Spleen (tissue), 11 donors: Measurements from ENCODE around the gene CYP26C1. TPM values are rescaled to one million over a fixed set of nuclear protein-coding genes. Genes with fewer than 3 reads are reported as not detected.

Source experiments
- DNase-seq: peaks from one replicate; pipeline ENCODE4 v3.0.0-alpha.2; 2020
- H3K27ac ChIP-seq, 8 donors: fragments of 200-600 bp; sonication (generic) in 7 of 8; 1 replicate in 4 of 8; 2 replicates in 4 of 8; pipeline versions ENCODE4 v1.5.0 to v1.8.0; 2016 to 2021; ENCODE audit warnings: inconsistent platforms in 4 of 8, mild to moderate bottlenecking in 4 of 8, moderate library complexity in 1 of 8
- H3K27me3 ChIP-seq, 7 donors: fragments of 200-600 bp; sonication (generic) in 6 of 7; replicated peaks in 1 of 7; 1 replicate in 4 of 7; 2 replicates in 3 of 7; pipeline versions ENCODE4 v1.5.0 to v1.8.0; 2016 to 2021; ENCODE audit warnings: inconsistent platforms in 3 of 7, mild to moderate bottlenecking in 1 of 7
- H3K36me3 ChIP-seq, 6 donors: fragments of 200-600 bp; sonication (generic) in 5 of 6; 1 replicate in 4 of 6; 2 replicates in 2 of 6; pipeline versions ENCODE4 v1.5.0 to v1.8.0; 2016 to 2021; ENCODE audit warnings: inconsistent platforms in 2 of 6
- H3K4me1 ChIP-seq, 6 donors: fragments of 200-600 bp; sonication (generic) in 5 of 6; 1 replicate in 3 of 6; 2 replicates in 3 of 6; pipeline versions ENCODE4 v1.5.0 to v1.8.0; 2016 to 2021; ENCODE audit warnings: inconsistent platforms in 3 of 6
- H3K4me3 ChIP-seq, 8 donors: fragments of 200-600 bp; sonication (generic) in 7 of 8; 1 replicate in 4 of 8; 2 replicates in 4 of 8; pipeline versions ENCODE4 v1.5.0 to v1.8.0; 2016 to 2021; ENCODE audit warnings: inconsistent platforms in 4 of 8, mild to moderate bottlenecking in 4 of 8, moderate library complexity in 2 of 8
- H3K9me3 ChIP-seq, 8 donors: fragments of 200-600 bp; sonication (generic) in 7 of 8; 1 replicate in 4 of 8; 2 replicates in 4 of 8; pipeline versions ENCODE4 v1.5.0 to v1.8.0; 2016 to 2021; ENCODE audit warnings: inconsistent platforms in 4 of 8
- CTCF ChIP-seq, 11 experiments: fragments of 200-600 bp in 7 of 11; fragments of 450-650 bp in 4 of 11; sonication (generic) in 4 of 11; IDR thresholded peaks in 8 of 11; conservative IDR thresholded peaks in 3 of 11; 1 replicate in 7 of 11; 2 replicates in 4 of 11; pipeline versions ENCODE4 v1.4.0 to v1.8.0; 2016 to 2021; ENCODE audit warnings: antibody characterized with exemption in 11 of 11, inconsistent platforms in 4 of 11, mild to moderate bottlenecking in 1 of 11
- POLR2A ChIP-seq, 3 donors: fragments of 450-650 bp; IDR thresholded peaks; one replicate each; pipeline ENCODE4 v1.5.1; 2017; ENCODE audit warnings: antibody characterized with exemption in 3 of 3, mild to moderate bottlenecking in 1 of 3
- POLR2AphosphoS5 ChIP-seq, 3 donors: sonication (generic); formaldehyde crosslinking; IDR thresholded peaks; one replicate each; pipeline ENCODE4 v1.5.1; 2017; ENCODE audit warnings: antibody characterized with exemption in 3 of 3
- WGBS, 5 donors: extraction: QIAGEN DNeasy Blood & Tissue Kit in 3 of 5; methylation state at CpG; one replicate each; pipeline versions ENCODE4 v1.1.5 to v1.1.7; 2013 to 2018; 5-methylcytosine and 5-hydroxymethylcytosine counted together
- intact Hi-C: fragments of 100-400 bp; cut with DNase I; formaldehyde crosslinking; loops from one replicate; pipeline ENCODE4 v1.15.0; 2023; ENCODE audit warnings: low total_unique reads
- polyA plus RNA-seq, 3 donors: library from polyadenylated mRNA; stranded (reverse); fragments of 200-250 nt; gene quantifications; one replicate each; pipeline ENCODE4 v1.2.1, GENCODE V29; 2013
- total RNA-seq, 7 donors: library from RNA; depleted of rRNA in 3 of 7; stranded (reverse); fragments of >200 nt in 3 of 7; fragmentation: NEBNext Ultra II Directional in 4 of 7; extraction: Animal tissue kit (Norgen Biotek cat#: 25700) in 4 of 7; gene quantifications; one replicate each; pipeline versions ENCODE4 v1.1.0 to v1.2.1, GENCODE V29; 2016 to 2021
- donor health status: healthy with polysubstance abuse.
- donor health status: DM: no; HTN: no; CAD: no; lungs with moderate emphysema.
- donor health status: DM: no; HTN: no; CAD: no.
- donor health status: Bipolar disorder and iron deficiency.
- donor health status: healthy.
- donor health status: DM: no; HTN: no; CAD: no.
- donor health status: DM: yes; HTN: yes; CAD: no.

CYP26C1 gene
- total and polyA plus RNA-seq, 10 donors: 0.04 to 1.3 (median 0.39) TPM

GRCh38 chr10:93110472-93111146 lies 50.0 kb downstream of the CYP26C1 start:
- Histone ChIP-seq H3K4me3 (no peak overlapping the region), H3K27ac (no peak overlapping the region), H3K27me3 (peaks cover 0 to 16% (median 0%) of the 10 kb centered on the region in 7 donors), H3K36me3 (no peaks in the 10 kb centered on the region), H3K4me1 (peaks cover 0 to 4% (median under 1%) of the 10 kb centered on the region in 6 donors), H3K9me3 (no peaks in the 10 kb centered on the region)
- intact Hi-C loops: loop anchor here (10.0 kb wide), 2 partner anchors 174 to 244 kb away; no protein-coding TSS in a partner anchor
- 67 to 76% (median 76%) methylated on average over 3 of the region's 3 CpGs for WGBS, 5 donors
- no peak for DNase-seq
- TF ChIP-seq CTCF (IDR thresholded peaks at IDR 0.05 in 8 of 11, conservative IDR thresholded peaks at IDR 0.05 in 3 of 11) (no peak), POLR2AphosphoS5 (IDR thresholded peaks at IDR 0.05) (no peak)

- no peak overlapping the region for H3K4me3 ChIP-seq
- peaks cover 0 to 16% (median 0%) of the 10 kb centered on the region in 7 donors for H3K27me3 ChIP-seq
- H3K4me1 ChIP-seq: peaks cover 0 to 6% (median 1%) of the 10 kb centered on the region in 6 donors
- 54 to 87% (median 75%) methylated on average over 2 of the region's 2 CpGs for WGBS, 5 donors
- no peak for DNase-seq
- TF ChIP-seq POLR2A (IDR thresholded peaks at IDR 0.05) (no peak), POLR2AphosphoS5 (IDR thresholded peaks at IDR 0.05) (no peak), CTCF (IDR thresholded peaks at IDR 0.05 in 8 of 11, conservative IDR thresholded peaks at IDR 0.05 in 3 of 11) (no peak)
- no peaks in the 10 kb centered on the region for H3K36me3 ChIP-seq
- intact Hi-C loops: loop anchor here (10.0 kb wide), 2 partner anchors 172 to 242 kb away; no protein-coding TSS in a partner anchor
- H3K27ac ChIP-seq: no peak overlapping the region
- H3K9me3 ChIP-seq: no peaks in the 10 kb centered on the region
Observed at GRCh38 chr10:93113042-93113441, 52.4 kb downstream of the CYP26C1 start.

GRCh38 chr10:93115661-93116383 lies 55.2 kb downstream of the CYP26C1 start:
- peak; percentile 82 for DNase-seq

More at GRCh38 chr10:93115661-93116383, 55.2 kb downstream of the CYP26C1 start:
- WGBS, 5 donors: 13 to 30% (median 26%) methylated on average over 4 of the region's 4 CpGs
- no peak overlapping the region for H3K27ac ChIP-seq
- H3K36me3 ChIP-seq: no peaks in the 10 kb centered on the region
- intact Hi-C loops: loop anchor here (10.0 kb wide), 2 partner anchors 169 to 239 kb away; no protein-coding TSS in a partner anchor
- H3K4me1 ChIP-seq: peaks cover 0 to 6% (median 1%) of the 10 kb centered on the region in 6 donors
- H3K4me3 ChIP-seq: no peak overlapping the region
- peaks cover 0 to 16% (median 0%) of the 10 kb centered on the region in 7 donors for H3K27me3 ChIP-seq
- TF ChIP-seq CTCF (IDR thresholded peaks at IDR 0.05 in 8 of 11, conservative IDR thresholded peaks at IDR 0.05 in 3 of 11) (peak in 10 of 11 experiments; percentile 24 to 65 (median 48)), POLR2A (IDR thresholded peaks at IDR 0.05) (no peak), POLR2AphosphoS5 (IDR thresholded peaks at IDR 0.05) (no peak)
- no peaks in the 10 kb centered on the region for H3K9me3 ChIP-seq

Other genes with a start within 250 kb of the CYP26C1 start
- gene EXOC6, start 212.3 kb upstream of the CYP26C1 start, total RNA-seq: 10 to 100 TPM; 19.3 to 40.0 (median 31.5) TPM
- 10 to 100 TPM in 1 of 3 donors, 1 to 10 TPM in 2; 7.0 to 10.8 (median 8.8) TPM for gene EXOC6, start 212.3 kb upstream of the CYP26C1 start, polyA plus RNA-seq
- gene CYP26A1, start 13.1 kb downstream of the CYP26C1 start, total RNA-seq: under 1 TPM in 1 of 7 donors, not detected in 6; 0.20 TPM
- under 1 TPM; 0.03 to 0.22 (median 0.19) TPM for gene CYP26A1, start 13.1 kb downstream of the CYP26C1 start, polyA plus RNA-seq